Right lobe of liver (tissue), 6 donors: ENCODE results near the gene MAP3K20. TPM values are rescaled to one million over a fixed set of nuclear protein-coding genes. Genes with fewer than 3 reads are reported as not detected.
"Not testable (repeated sequence)": the region's sequence is repeated elsewhere in the genome, so short reads cannot be mapped to it uniquely, and the experiment has no call there.

Experiments
- ATAC-seq, 4 donors: fragments of 200-7000 bp; cut with Tn5 transposase; one replicate each; pipeline ENCODE4 v1.9.1; 2020; ENCODE audit warnings: mild to moderate bottlenecking in 4 of 4, moderate library complexity in 4 of 4
- DNase-seq, 3 donors: peaks; one replicate each; pipeline ENCODE4 v3.0.0-alpha.2; 2020
- H3K27ac ChIP-seq, 3 donors: fragments of 200-600 bp; one replicate each; pipeline ENCODE4 v1.8.0; 2022
- H3K27me3 ChIP-seq, 2 donors: fragments of 200-600 bp; one replicate each; pipeline ENCODE4 v1.8.0; 2022
- H3K36me3 ChIP-seq, 4 donors: fragments of 200-600 bp; sonication (generic) in 1 of 4; one replicate each; pipeline versions ENCODE4 v1.5.1 to v1.8.0; 2017 to 2022; ENCODE audit warnings: control low read depth in 1 of 4
- H3K4me1 ChIP-seq, 4 donors: fragments of 200-600 bp; sonication (generic) in 1 of 4; one replicate each; pipeline versions ENCODE4 v1.5.1 to v1.8.0; 2017 to 2022; ENCODE audit warnings: control low read depth in 1 of 4
- H3K4me3 ChIP-seq, 3 donors: fragments of 200-600 bp; one replicate each; pipeline ENCODE4 v1.8.0; 2022
- H3K9me3 ChIP-seq, 4 donors: fragments of 200-600 bp; sonication (generic) in 1 of 4; one replicate each; pipeline versions ENCODE4 v1.5.1 to v1.8.0; 2017 to 2022; ENCODE audit warnings: control low read depth in 1 of 4
- CTCF ChIP-seq, 4 donors: fragments of 200-600 bp in 3 of 4; fragments of 450-650 bp in 1 of 4; IDR thresholded peaks; one replicate each; pipeline versions ENCODE4 v1.5.1 to v1.8.0; 2016 to 2022; ENCODE audit warnings: antibody characterized with exemption in 4 of 4, mild to moderate bottlenecking in 2 of 4
- POLR2A ChIP-seq: fragments of 450-650 bp; IDR thresholded peaks from one replicate; pipeline ENCODE4 v1.6.1; 2017; ENCODE audit warnings: antibody characterized with exemption, mild to moderate bottlenecking
- WGBS: methylation state at CpG from one replicate; pipeline ENCODE4 v1.1.6; 2018; ENCODE audit warnings: low coverage, low lambda C conversion rate; ENCODE audit not compliant: insufficient coverage; ENCODE audit errors: missing lambda C conversion rate; 5-methylcytosine and 5-hydroxymethylcytosine counted together
- intact Hi-C, 2 donors: fragments of 100-400 bp; cut with DNase I; formaldehyde crosslinking; loops; one replicate each; pipeline versions ENCODE4 v1.11.2 to v1.14.1; 2022
- total RNA-seq, 6 experiments: library from RNA; depleted of rRNA in 2 of 6; stranded (reverse); fragments of >200 nt in 2 of 6; fragmentation: NEBNext Ultra II Directional in 3 of 6; extraction: Animal tissue kit (Norgen Biotek cat#: 25700) in 3 of 6; gene quantifications; one replicate each; pipeline versions ENCODE4 v1.1.0 to v1.2.4, GENCODE V29; 2016 to 2023
- donor health status: DM: no; HTN: yes; CAD: no.
- donor health status: DM: no; HTN: no; CAD: no.
- donor health status: DM: no; HTN: no; CAD: no.
- donor health status: DM: no; HTN: yes; CAD: no.
- donor health status: DM: no; HTN: yes; CAD: no.

The MAP3K20 gene
- total RNA-seq, 6 experiments from 2014 or later = 16.0 to 36.8 (median 22.0) TPM

GRCh38 chr2:173091910-173092309 is 16.3 kb downstream of the MAP3K20 start:
- no peaks in the 10 kb centered on the region for H3K36me3 ChIP-seq
- H3K4me1 ChIP-seq = peaks cover 0 to 47% (median 3%) of the 10 kb centered on the region in 4 donors
- H3K27ac ChIP-seq = peak overlapping the region in 1 of 3 donors; percentile 44
- ATAC-seq (no peak), DNase-seq (no peak)
- WGBS = 97% methylated on average over 4 of the region's 4 CpGs
- TF ChIP-seq POLR2A = no peak
- TF ChIP-seq CTCF (IDR thresholded peaks at IDR 0.05) = no peak
- intact Hi-C loops = no loop called here
- H3K4me3 ChIP-seq = no peak overlapping the region
- H3K27me3 ChIP-seq = no peaks in the 10 kb centered on the region
- no peaks in the 10 kb centered on the region for H3K9me3 ChIP-seq

- TF ChIP-seq CTCF (IDR thresholded peaks at IDR 0.05) (no peak), POLR2A (no peak)
- no peak overlapping the region for H3K4me3 ChIP-seq
- H3K36me3 ChIP-seq = no peaks in the 10 kb centered on the region
- no peaks in the 10 kb centered on the region for H3K9me3 ChIP-seq
- DNase-seq (no peak), ATAC-seq (no peak)
- no peak overlapping the region for H3K27ac ChIP-seq
- WGBS = 76% methylated on average over 3 of the region's 3 CpGs
- H3K27me3 ChIP-seq = no peaks in the 10 kb centered on the region
- intact Hi-C loops = no loop called here
- H3K4me1 ChIP-seq = peaks cover 0 to 39% (median 2%) of the 10 kb centered on the region in 4 donors
These were observed 17.3 kb downstream of the MAP3K20 start for GRCh38 chr2:173092844-173093402.

- H3K9me3 ChIP-seq, ATAC-seq, intact Hi-C loops, DNase-seq, H3K27me3 ChIP-seq, H3K27ac ChIP-seq, H3K4me3 ChIP-seq, H3K36me3 ChIP-seq: not testable (repeated sequence)
- peaks cover 0 to 32% (median 2%) of the 10 kb centered on the region in 4 donors for H3K4me1 ChIP-seq
- 75% methylated on average over 1 of the region's 2 CpGs for WGBS
These were observed 18.0 kb downstream of the MAP3K20 start for GRCh38 chr2:173093617-173094016.

- 39% methylated on average over 1 of the region's 1 CpG for WGBS
- H3K4me1 ChIP-seq = peaks cover 0 to 32% (median 2%) of the 10 kb centered on the region in 4 donors
- TF ChIP-seq POLR2A (no peak), CTCF (IDR thresholded peaks at IDR 0.05) (no peak)
- no peaks in the 10 kb centered on the region for H3K36me3 ChIP-seq
- intact Hi-C loops = no loop called here
- no peak overlapping the region for H3K4me3 ChIP-seq
- ATAC-seq (peak; percentile 41 to 74 (median 48)), DNase-seq (no peak)
- no peaks in the 10 kb centered on the region for H3K27me3 ChIP-seq
- H3K27ac ChIP-seq = peak overlapping the region; percentile 37 to 39 (median 37)
- H3K9me3 ChIP-seq = no peaks in the 10 kb centered on the region
These were observed 19.1 kb downstream of the MAP3K20 start for GRCh38 chr2:173094731-173095130.

- no peak for TF ChIP-seq POLR2A
- TF ChIP-seq CTCF (IDR thresholded peaks at IDR 0.05) = no peak
- ATAC-seq (no peak), DNase-seq (no peak)
- no peaks in the 10 kb centered on the region for H3K9me3 ChIP-seq
- H3K27me3 ChIP-seq = no peaks in the 10 kb centered on the region
- no peak overlapping the region for H3K4me3 ChIP-seq
- 94% methylated on average over 1 of the region's 1 CpG for WGBS
- no peaks in the 10 kb centered on the region for H3K36me3 ChIP-seq
- H3K4me1 ChIP-seq = peaks cover 0 to 31% (median 2%) of the 10 kb centered on the region in 4 donors
- peak overlapping the region; percentile 37 to 39 (median 37) for H3K27ac ChIP-seq
- intact Hi-C loops = no loop called here
These were observed 19.7 kb downstream of the MAP3K20 start for GRCh38 chr2:173095356-173095755.
